AG04450 (cell line): ENCODE results near the gene GRAMD1A. TPM values are rescaled to one million over a fixed set of nuclear protein-coding genes. Genes with fewer than 3 reads are reported as not detected.
"Not testable (repeated sequence)": the region's sequence is repeated elsewhere in the genome, so short reads cannot be mapped to it uniquely, and the experiment has no call there.

Source experiments
- CTCF ChIA-PET: fragments of 300-600, 350-600 bp; formaldehyde crosslinking; extraction: SDS; loops from one replicate; lab custom pipeline; 2022; ENCODE audit warnings: antibody characterized with exemption, inconsistent platforms; lab: Charles Lee
- POLR2A ChIA-PET: fragments of 350-600 bp; formaldehyde crosslinking; extraction: SDS; loops from one replicate; lab custom pipeline; 2021; ENCODE audit warnings: antibody characterized with exemption, inconsistent platforms; lab: Yijun Ruan, JAX
- DNase-seq: peaks from one replicate; pipeline ENCODE4 v3.0.0-alpha.2; 2011; ENCODE audit warnings: low read depth, low spot score
- H3K27ac ChIP-seq: one replicate; pipeline ENCODE4 v1.5.1; 2012; ENCODE audit warnings: low read depth, low read length, control low read depth
- H3K27me3 ChIP-seq: one replicate; pipeline ENCODE4 v1.6.0; 2012; ENCODE audit warnings: low read length; ENCODE audit not compliant: control insufficient read depth, insufficient read depth
- H3K4me3 ChIP-seq: 2 replicates; pipeline ENCODE4 v1.5.1; 2011; ENCODE audit warnings: mild to moderate bottlenecking, low read depth, low read length, control low read depth
- H3K9me3 ChIP-seq: 2 replicates; pipeline ENCODE4 v1.5.1; 2012; ENCODE audit warnings: low read length; ENCODE audit not compliant: control insufficient read depth, insufficient read depth
- polyA plus RNA-seq: library from polyadenylated mRNA; depleted of rRNA; stranded (reverse); fragments of >200 nt; gene quantifications from 2 replicates; pipeline ENCODE4 v1.2.3, GENCODE V29; 2011
- TF ChIP-seq, protein P1 (sequence below): IDR thresholded peaks from 2 replicates; pipeline ENCODE4 v1.5.1; 2011; ENCODE audit warnings: low read depth, low read length, control low read depth, inconsistent platforms

GRAMD1A gene
- polyA plus RNA-seq, 1 experiment: 53.2 TPM

DNA sequence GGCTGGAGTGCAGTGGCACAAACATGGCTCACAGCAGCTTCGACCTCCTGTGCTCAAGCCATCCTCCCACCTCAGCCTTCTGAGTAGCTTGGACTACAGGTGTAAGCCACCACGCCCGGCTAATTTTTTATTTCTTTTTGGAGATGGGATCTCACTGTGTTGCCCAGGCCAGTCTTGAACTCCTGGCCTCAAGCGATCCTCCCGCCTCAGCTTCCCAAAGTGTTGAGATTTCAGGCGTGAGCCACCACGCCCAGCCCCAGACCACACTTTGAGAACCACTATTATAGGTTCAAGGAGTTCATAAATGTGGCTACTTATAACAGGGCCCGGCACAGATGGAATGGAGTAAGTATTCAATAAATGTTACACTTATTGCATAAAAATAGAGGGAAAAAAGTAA lies 26.9 kb downstream of the GRAMD1A start:
- POLR2A ChIA-PET: no interaction called here
- Histone ChIP-seq H3K27ac (no peak overlapping the region), H3K9me3 (no peaks in the 10 kb centered on the region), H3K4me3 (no peak overlapping the region), H3K27me3 (no peaks in the 10 kb centered on the region)
- no peak for DNase-seq
- TF ChIP-seq, protein P1, sequence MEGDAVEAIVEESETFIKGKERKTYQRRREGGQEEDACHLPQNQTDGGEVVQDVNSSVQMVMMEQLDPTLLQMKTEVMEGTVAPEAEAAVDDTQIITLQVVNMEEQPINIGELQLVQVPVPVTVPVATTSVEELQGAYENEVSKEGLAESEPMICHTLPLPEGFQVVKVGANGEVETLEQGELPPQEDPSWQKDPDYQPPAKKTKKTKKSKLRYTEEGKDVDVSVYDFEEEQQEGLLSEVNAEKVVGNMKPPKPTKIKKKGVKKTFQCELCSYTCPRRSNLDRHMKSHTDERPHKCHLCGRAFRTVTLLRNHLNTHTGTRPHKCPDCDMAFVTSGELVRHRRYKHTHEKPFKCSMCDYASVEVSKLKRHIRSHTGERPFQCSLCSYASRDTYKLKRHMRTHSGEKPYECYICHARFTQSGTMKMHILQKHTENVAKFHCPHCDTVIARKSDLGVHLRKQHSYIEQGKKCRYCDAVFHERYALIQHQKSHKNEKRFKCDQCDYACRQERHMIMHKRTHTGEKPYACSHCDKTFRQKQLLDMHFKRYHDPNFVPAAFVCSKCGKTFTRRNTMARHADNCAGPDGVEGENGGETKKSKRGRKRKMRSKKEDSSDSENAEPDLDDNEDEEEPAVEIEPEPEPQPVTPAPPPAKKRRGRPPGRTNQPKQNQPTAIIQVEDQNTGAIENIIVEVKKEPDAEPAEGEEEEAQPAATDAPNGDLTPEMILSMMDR: no peak
- CTCF ChIA-PET: interaction anchor here (1.2 kb wide), 1 partner anchor 17 kb away, joined by 10 read pairs; no protein-coding TSS in a partner anchor

DNA sequence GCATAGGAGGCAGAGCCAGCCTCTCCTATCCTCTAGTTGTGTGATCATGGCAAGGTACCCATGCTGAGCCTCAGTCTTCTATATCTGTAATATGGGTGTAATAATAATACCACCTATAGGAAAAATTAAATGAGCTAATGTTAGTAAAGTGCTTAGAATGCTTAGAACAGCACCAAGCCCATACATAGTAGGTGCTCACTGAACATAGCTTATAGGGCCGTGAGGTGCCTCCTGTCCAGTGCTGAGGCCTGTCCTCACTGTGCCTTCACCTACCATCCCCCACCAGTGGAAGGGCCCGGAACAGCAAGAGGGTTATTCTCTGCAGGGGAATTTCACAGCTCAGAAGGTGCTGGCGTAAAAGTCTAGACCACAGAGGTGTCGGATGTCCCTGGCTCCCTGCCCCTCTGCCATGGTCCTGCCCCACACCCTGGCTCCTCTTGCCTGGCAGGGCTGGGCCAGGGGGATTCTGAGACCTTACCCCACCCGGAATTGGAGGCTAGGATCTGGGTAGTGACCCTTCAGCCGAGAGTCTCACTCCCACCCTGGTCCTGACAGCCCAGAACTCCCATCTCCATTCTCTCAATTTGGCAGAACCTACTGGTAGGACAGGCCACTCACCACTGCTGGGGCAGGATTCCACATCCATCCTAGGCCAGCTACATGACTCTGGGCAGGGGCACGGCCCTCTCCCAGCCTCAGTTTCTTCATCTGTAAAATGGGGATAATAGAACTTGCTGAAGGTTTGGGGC lies 27.9 kb downstream of the GRAMD1A start:
- no peaks in the 10 kb centered on the region for H3K27me3 ChIP-seq

DNA sequence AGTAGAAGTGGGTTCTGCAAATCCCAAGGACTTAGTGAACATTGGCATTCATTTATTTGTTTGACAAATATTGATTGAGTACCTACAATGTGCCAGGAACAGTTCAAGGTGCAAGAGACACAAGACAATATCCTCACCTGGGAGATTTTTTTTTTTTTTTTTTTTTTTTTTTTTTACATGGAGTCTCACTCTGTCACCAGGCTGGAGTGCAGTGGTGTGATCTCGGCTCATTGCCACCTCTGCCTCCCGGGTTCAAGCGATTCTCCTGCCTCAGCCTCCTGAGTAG lies 28.4 kb downstream of the GRAMD1A start:
- CTCF ChIA-PET, H3K27me3 ChIP-seq, POLR2A ChIA-PET, H3K4me3 ChIP-seq, H3K27ac ChIP-seq, H3K9me3 ChIP-seq, DNase-seq: not testable (repeated sequence)

More for the DNA sequence above, 27.9 kb downstream of the GRAMD1A start:
- DNase-seq: no peak
- Histone ChIP-seq H3K9me3 (no peaks in the 10 kb centered on the region), H3K4me3 (no peak overlapping the region), H3K27ac (no peak overlapping the region)
- ChIA-PET CTCF (interaction anchor here (0.8 to 1.1 kb wide), 2 partner anchors 16 to 108 kb away, joined by 3 to 4 read pairs; no protein-coding TSS in a partner anchor), POLR2A (no interaction called here)
- TF ChIP-seq, protein P1: no peak

DNA sequence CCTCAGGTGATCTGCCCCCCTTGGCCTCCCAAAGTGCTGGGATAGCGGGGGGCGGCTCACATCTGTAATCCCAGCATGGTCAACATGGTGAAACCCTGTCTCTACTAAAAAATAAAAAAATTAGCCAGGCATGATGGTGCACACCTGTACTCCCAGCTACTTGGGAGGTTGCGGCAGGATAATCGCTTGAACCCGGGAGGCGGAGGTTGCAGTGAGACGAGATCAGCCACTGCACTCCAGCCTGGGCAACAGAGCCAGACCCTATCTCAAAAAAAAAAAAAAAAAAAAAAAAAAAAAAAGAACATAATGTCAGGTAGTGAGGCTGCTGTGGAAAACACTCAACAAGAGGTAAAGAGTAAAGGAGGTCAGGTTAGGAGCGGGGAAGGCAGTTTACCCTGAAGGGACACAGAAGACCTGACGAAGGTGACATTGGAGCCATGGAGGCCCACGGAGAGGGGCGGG lies 29.2 kb downstream of the GRAMD1A start:
- not testable (repeated sequence) for H3K27me3 ChIP-seq, DNase-seq, H3K27ac ChIP-seq, H3K4me3 ChIP-seq, H3K9me3 ChIP-seq
- POLR2A ChIA-PET: interaction anchor here (0.7 kb wide), 1 partner anchor 276 kb away, joined by 7 read pairs; no protein-coding TSS in a partner anchor
- CTCF ChIA-PET: interaction anchor here (0.7 kb wide), 1 partner anchor 305 kb away, joined by 6 read pairs; no protein-coding TSS in a partner anchor

DNA sequence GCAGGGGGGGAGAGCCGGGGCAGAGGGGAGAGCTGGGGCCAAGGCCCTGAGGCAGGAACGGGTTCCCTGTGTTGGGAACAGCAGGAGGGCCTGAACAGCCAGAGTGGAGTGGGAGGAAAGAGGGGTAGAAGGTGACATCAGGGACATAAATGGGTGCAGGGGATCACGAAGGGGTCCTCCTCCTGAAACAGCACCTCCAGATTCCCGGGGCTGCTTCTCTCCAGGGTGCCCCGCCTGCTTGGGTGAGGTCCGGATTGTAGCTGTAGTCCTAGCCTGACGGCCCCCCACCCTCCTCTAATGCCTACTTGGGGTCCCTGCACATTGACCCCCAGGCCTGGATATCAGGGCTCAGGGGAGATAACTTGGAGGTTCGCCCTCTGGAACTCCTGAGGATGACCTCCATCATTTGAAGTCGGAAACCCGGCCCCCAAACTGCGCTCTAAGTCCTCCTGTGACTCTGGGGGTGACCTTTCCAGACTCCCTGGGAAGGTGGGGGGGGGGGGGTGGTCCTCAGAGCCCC lies 29.7 kb downstream of the GRAMD1A start:
- no peak for DNase-seq

More for the DNA sequence above, 29.7 kb downstream of the GRAMD1A start:
- CTCF ChIA-PET: interaction anchor here (0.7 kb wide), 1 partner anchor 305 kb away, joined by 6 read pairs; no protein-coding TSS in a partner anchor
- POLR2A ChIA-PET: no interaction called here
- Histone ChIP-seq H3K27ac (no peak overlapping the region), H3K27me3 (no peaks in the 10 kb centered on the region), H3K9me3 (no peaks in the 10 kb centered on the region), H3K4me3 (peak overlapping the region; percentile 49)
- TF ChIP-seq, protein P1: no peak
